Measurements from ENCODE around the gene TTC4. TPM values are rescaled to one million over a fixed set of nuclear protein-coding genes. Genes with fewer than 3 reads are reported as not detected.

Gene TTC4
- total RNA-seq, 2 donors from 2014 or later, result 23.1 to 28.3 TPM

- H3K27ac Mint-ChIP-seq, result no peak overlapping the region
- H3K36me3 Mint-ChIP-seq (ENCODE audit: low read depth), result peaks cover 9% of the 10 kb centered on the region
- peaks cover 12% of the 10 kb centered on the region for H3K4me1 Mint-ChIP-seq
- Histone ChIP-seq H3K27me3 (ENCODE audit: control insufficient read depth, insufficient read depth, low read length, poor library complexity, severe bottlenecking) (peaks cover 11% of the 10 kb centered on the region), H3K36me3 (ENCODE audit: control insufficient read depth, insufficient read depth, low read length) (peaks cover under 1% of the 10 kb centered on the region), H3K4me1 (ENCODE audit: control insufficient read depth, insufficient read depth, low read length) (no peaks in the 10 kb centered on the region), H3K4me3 (ENCODE audit: low read length) (no peak overlapping the region), H3K9ac (ENCODE audit: extremely low read depth, low read length, poor library complexity, severe bottlenecking) (no peak overlapping the region), H3K9me3 (ENCODE audit: control insufficient read depth, low read length) (no peaks in the 10 kb centered on the region), H3K27ac (ENCODE audit: low read depth, low read length) (no peak overlapping the region)
- H3K9me3 Mint-ChIP-seq, result no peaks in the 10 kb centered on the region
- H3K27me3 Mint-ChIP-seq (ENCODE audit: insufficient read depth), result peaks cover 28% of the 10 kb centered on the region
- no peak overlapping the region for H3K4me3 Mint-ChIP-seq
- 67 to 69% methylated on average over 4 of the region's 4 CpGs for WGBS, 2 experiments (ENCODE audit: insufficient coverage in 1 of 2, insufficient read length in 1 of 2)
- TF ChIP-seq, protein P1, sequence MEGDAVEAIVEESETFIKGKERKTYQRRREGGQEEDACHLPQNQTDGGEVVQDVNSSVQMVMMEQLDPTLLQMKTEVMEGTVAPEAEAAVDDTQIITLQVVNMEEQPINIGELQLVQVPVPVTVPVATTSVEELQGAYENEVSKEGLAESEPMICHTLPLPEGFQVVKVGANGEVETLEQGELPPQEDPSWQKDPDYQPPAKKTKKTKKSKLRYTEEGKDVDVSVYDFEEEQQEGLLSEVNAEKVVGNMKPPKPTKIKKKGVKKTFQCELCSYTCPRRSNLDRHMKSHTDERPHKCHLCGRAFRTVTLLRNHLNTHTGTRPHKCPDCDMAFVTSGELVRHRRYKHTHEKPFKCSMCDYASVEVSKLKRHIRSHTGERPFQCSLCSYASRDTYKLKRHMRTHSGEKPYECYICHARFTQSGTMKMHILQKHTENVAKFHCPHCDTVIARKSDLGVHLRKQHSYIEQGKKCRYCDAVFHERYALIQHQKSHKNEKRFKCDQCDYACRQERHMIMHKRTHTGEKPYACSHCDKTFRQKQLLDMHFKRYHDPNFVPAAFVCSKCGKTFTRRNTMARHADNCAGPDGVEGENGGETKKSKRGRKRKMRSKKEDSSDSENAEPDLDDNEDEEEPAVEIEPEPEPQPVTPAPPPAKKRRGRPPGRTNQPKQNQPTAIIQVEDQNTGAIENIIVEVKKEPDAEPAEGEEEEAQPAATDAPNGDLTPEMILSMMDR (conservative IDR thresholded peaks at IDR 0.05), result no peak
- DNase-seq, result no peak
Measured at GRCh38 chr1:54751426-54751825, 35.8 kb downstream of the TTC4 start.

GRCh38 chr1:54754045-54754444 lies 38.4 kb downstream of the TTC4 start:
- Mint-ChIP-seq H3K9me3 (no peaks in the 10 kb centered on the region), H3K27ac (no peak overlapping the region), H3K36me3 (ENCODE audit: low read depth) (peaks cover 22% of the 10 kb centered on the region), H3K4me3 (no peak overlapping the region), H3K4me1 (peaks cover 12% of the 10 kb centered on the region), H3K27me3 (ENCODE audit: insufficient read depth) (peaks cover 16% of the 10 kb centered on the region)
- 89 to 96% methylated on average over 13 to 22 of the region's 22 CpGs for WGBS, 2 experiments (ENCODE audit: insufficient coverage in 1 of 2, insufficient read length in 1 of 2)
- Histone ChIP-seq H3K9ac (ENCODE audit: extremely low read depth, low read length, poor library complexity, severe bottlenecking) (no peak overlapping the region), H3K27me3 (ENCODE audit: control insufficient read depth, insufficient read depth, low read length, poor library complexity, severe bottlenecking) (peaks cover 11% of the 10 kb centered on the region), H3K27ac (ENCODE audit: low read depth, low read length) (no peak overlapping the region), H3K4me1 (ENCODE audit: control insufficient read depth, insufficient read depth, low read length) (no peaks in the 10 kb centered on the region), H3K9me3 (ENCODE audit: control insufficient read depth, low read length) (no peaks in the 10 kb centered on the region), H3K4me3 (ENCODE audit: low read length) (no peak overlapping the region), H3K36me3 (ENCODE audit: control insufficient read depth, insufficient read depth, low read length) (peaks cover 13% of the 10 kb centered on the region)
- TF ChIP-seq, protein P1 (conservative IDR thresholded peaks at IDR 0.05), result no peak
- DNase-seq, result no peak

GRCh38 chr1:54754486-54755285 lies 39.0 kb downstream of the TTC4 start:
- Histone ChIP-seq H3K4me1 (ENCODE audit: control insufficient read depth, insufficient read depth, low read length) (no peaks in the 10 kb centered on the region), H3K27me3 (ENCODE audit: control insufficient read depth, insufficient read depth, low read length, poor library complexity, severe bottlenecking) (peaks cover 10% of the 10 kb centered on the region), H3K4me3 (ENCODE audit: low read length) (no peak overlapping the region), H3K27ac (ENCODE audit: low read depth, low read length) (no peak overlapping the region), H3K9ac (ENCODE audit: extremely low read depth, low read length, poor library complexity, severe bottlenecking) (no peak overlapping the region), H3K9me3 (ENCODE audit: control insufficient read depth, low read length) (no peaks in the 10 kb centered on the region), H3K36me3 (ENCODE audit: control insufficient read depth, insufficient read depth, low read length) (peaks cover 13% of the 10 kb centered on the region)
- Mint-ChIP-seq H3K27ac (no peak overlapping the region), H3K4me3 (no peak overlapping the region), H3K4me1 (peaks cover 12% of the 10 kb centered on the region), H3K9me3 (no peaks in the 10 kb centered on the region), H3K27me3 (ENCODE audit: insufficient read depth) (peaks cover 12% of the 10 kb centered on the region), H3K36me3 (ENCODE audit: low read depth) (peaks cover 22% of the 10 kb centered on the region)
- DNase-seq, result no peak
- WGBS, 2 experiments (ENCODE audit: insufficient coverage in 1 of 2, insufficient read length in 1 of 2), result 92 to 93% methylated on average over 7 to 25 of the region's 25 CpGs
- TF ChIP-seq, protein P1 (conservative IDR thresholded peaks at IDR 0.05), result no peak

Data from endodermal cell (in vitro differentiated cells).